ENCODE results near the gene CAAP1.
"Not testable (repeated sequence)": the region's sequence is repeated elsewhere in the genome, so short reads cannot be mapped to it uniquely, and the experiment has no call there.

CAAP1 gene

GRCh38 chr9:26892251-26893029 is at the start of gene CAAP1:
TSS of gene CAAP1 (minus strand) at chr9:26892802. CDS start at chr9:26892715, 87 bp downstream.
- peak; percentile 36 to 94 (median 85) for DNase-seq

GRCh38 chr9:26940779-26941178 is 48.2 kb upstream of the CAAP1 start:
- no peak for DNase-seq

GRCh38 chr9:26939955-26940711 is 47.5 kb upstream of the CAAP1 start:
- no peak for DNase-seq

- no peak for DNase-seq
Measured at GRCh38 chr9:26937816-26938371, 45.3 kb upstream of the CAAP1 start.

GRCh38 chr9:26935847-26936246 is 43.2 kb upstream of the CAAP1 start:
- DNase-seq = no peak

- DNase-seq = no peak
Measured at GRCh38 chr9:26928902-26929495, 36.4 kb upstream of the CAAP1 start.

- DNase-seq = no peak
Measured at GRCh38 chr9:26925609-26926008, 33.0 kb upstream of the CAAP1 start.

GRCh38 chr9:26919698-26920097 is 27.1 kb upstream of the CAAP1 start:
- no peak for DNase-seq

- DNase-seq = no peak
Measured at GRCh38 chr9:26913138-26913668, 20.6 kb upstream of the CAAP1 start.

GRCh38 chr9:26904671-26905070 is 12.1 kb upstream of the CAAP1 start:
- DNase-seq = no peak

- DNase-seq = no peak
Measured at GRCh38 chr9:26904070-26904469, 11.5 kb upstream of the CAAP1 start.

GRCh38 chr9:26893030-26893676 is 551 bp upstream of the CAAP1 start:
- no peak for DNase-seq

- no peak for DNase-seq
Measured at GRCh38 chr9:26891726-26892125, 876 bp downstream of the CAAP1 start.

GRCh38 chr9:26888271-26888670 is 4.3 kb downstream of the CAAP1 start:
- DNase-seq = no peak

GRCh38 chr9:26882154-26882553 is 10.4 kb downstream of the CAAP1 start:
- no peak for DNase-seq

GRCh38 chr9:26880262-26880661 is 12.3 kb downstream of the CAAP1 start:
- DNase-seq = no peak

GRCh38 chr9:26875155-26875554 is 17.4 kb downstream of the CAAP1 start:
- not testable (repeated sequence) for DNase-seq

- DNase-seq = no peak
Measured at GRCh38 chr9:26870292-26870691, 22.3 kb downstream of the CAAP1 start.

GRCh38 chr9:26863074-26863473 is 29.5 kb downstream of the CAAP1 start:
- DNase-seq = peak in 1 of 51 donors; percentile 2

GRCh38 chr9:26856413-26857032 is 36.1 kb downstream of the CAAP1 start:
- peak in 7 of 51 donors; percentile 1 to 11 (median 2) for DNase-seq

GRCh38 chr9:26850995-26851394 is 41.6 kb downstream of the CAAP1 start:
- DNase-seq = no peak
